ENCODE measurements around the gene TCERG1L. TPM values are rescaled to one million over a fixed set of nuclear protein-coding genes. Genes with fewer than 3 reads are reported as not detected.

The TCERG1L gene
- total and polyA plus RNA-seq, 9 of the 15 experiments (the other 6 are each of a cell fraction or from before 2014, with no cell fraction given) = not detected

DNA sequence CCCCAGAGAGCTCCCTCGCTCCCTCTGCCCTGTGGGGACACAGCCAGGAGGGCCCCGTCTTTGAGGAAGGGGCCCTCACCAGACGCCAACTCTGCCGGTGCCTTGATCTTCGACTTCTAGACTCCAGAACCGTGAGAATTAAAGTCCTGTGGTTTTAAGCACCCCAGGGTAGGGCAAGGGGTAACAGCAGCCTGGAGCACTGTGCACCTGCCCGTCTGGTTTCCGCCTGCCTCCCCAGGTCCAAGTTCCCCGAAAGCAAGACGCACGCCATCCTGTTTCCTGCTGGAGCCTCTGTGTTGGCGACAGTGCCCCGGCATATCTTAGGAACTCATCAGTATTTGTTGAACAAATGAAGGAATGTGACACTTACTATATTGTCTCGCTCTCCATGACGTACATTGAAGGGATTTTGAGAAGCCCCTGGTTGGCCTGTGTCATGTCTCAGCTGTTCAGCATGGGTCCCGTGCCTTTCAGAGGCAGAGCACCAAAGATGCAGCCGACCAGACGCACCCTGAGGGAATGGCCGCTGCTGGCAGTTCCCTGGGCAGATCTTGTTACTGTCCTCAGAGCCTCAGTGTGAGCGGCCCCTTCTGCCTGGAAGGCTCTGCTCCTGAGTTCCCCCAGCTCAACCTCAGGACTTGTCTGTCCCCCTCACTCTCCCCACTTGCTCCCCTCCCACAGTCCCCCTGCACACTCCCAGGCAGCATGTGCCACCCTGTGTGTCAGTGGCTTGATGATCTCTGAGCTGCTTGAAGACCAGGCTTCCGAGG is 226.2 kb downstream of the TCERG1L start:
- no peak for ATAC-seq
- H3K9me3 ChIP-seq (replicated peaks; ENCODE audit: control insufficient read depth, insufficient read depth, low read depth, low read length) = no peaks in the 10 kb centered on the region
- TF ChIP-seq POLR2G (IDR thresholded peaks at IDR 0.05; ENCODE audit: low read depth, low read length) (no peak), ZNF707 (CRISPR knock-in tag; conservative IDR thresholded peaks at IDR 0.05) (no peak), MED1 (CRISPR knock-in tag; IDR thresholded peaks at IDR 0.05; ENCODE audit: borderline replicate concordance) (no peak), CC2D1A (IDR thresholded peaks at IDR 0.05) (no peak), TAF7 (tag; IDR thresholded peaks at IDR 0.05) (no peak), CREB1 (IDR thresholded peaks at IDR 0.05) (no peak), CREB1 (CRISPR knock-in tag; IDR thresholded peaks at IDR 0.05) (no peak), RBM34 (IDR thresholded peaks at IDR 0.05; ENCODE audit: borderline replicate concordance, insufficient read depth, low read length) (no peak)
- no peaks in the 10 kb centered on the region for H4K20me1 ChIP-seq (replicated peaks; ENCODE audit: control insufficient read depth, insufficient read depth, low read length)
- no peak for FAIRE-seq
- H3K36me3 ChIP-seq (ENCODE audit: control insufficient read depth, insufficient read depth, low read length) = no peaks in the 10 kb centered on the region
- intact Hi-C loops (cut with micrococcal nuclease) = no loop called here
- no peak overlapping the region for H3K9ac ChIP-seq (ENCODE audit: insufficient read depth in 1 of 2, low read depth in 2 of 2, low read length in 2 of 2)
- no peaks in the 10 kb centered on the region; a peak in 2 of 5 replicates for H3K27me3 ChIP-seq (ENCODE audit: control insufficient read depth in 2 of 2, insufficient read depth in 2 of 2, low read length in 2 of 2)
- no peaks in the 10 kb centered on the region for H3K9me1 ChIP-seq (ENCODE audit: control insufficient read depth, insufficient read depth, low read length)
- WGBS (ENCODE audit: insufficient coverage, low coverage, missing lambda C conversion rate) = under 1% methylated on average over 17 of the region's 21 CpGs
- ChIA-PET CTCF (ENCODE audit: low intra/inter-chr PET ratio) (no interaction called here), POLR2A (no interaction called here)
- no peak overlapping the region for H3K4me2 ChIP-seq (ENCODE audit: insufficient read depth, low read length)
- no peak overlapping the region for H3K4me3 ChIP-seq
- DNase-seq (ENCODE audit: extremely low read depth in 1 of 4, low spot score in 3 of 4) = no peak
- H3K79me2 ChIP-seq (ENCODE audit: control insufficient read depth, insufficient read depth, low read length) = no peaks in the 10 kb centered on the region
- no peaks in the 10 kb centered on the region; a peak in 1 of 5 replicates for H3K4me1 ChIP-seq (replicated peaks in 1 of 2; ENCODE audit: control insufficient read depth in 2 of 2, insufficient read depth in 2 of 2, low read length in 2 of 2)
- in situ Hi-C loops (cut with MboI) = no loop called here
- no peak overlapping the region for H2AFZ ChIP-seq (ENCODE audit: low read depth, low read length)
- no peak overlapping the region for H3K27ac ChIP-seq (ENCODE audit: extremely low read depth, low read depth, low read length)
- BruUV-seq (replicated peaks) = no TSS peak
